GM23338 (cell line): ENCODE results near the gene HDHD2. TPM values are rescaled to one million over a fixed set of nuclear protein-coding genes. Genes with fewer than 3 reads are reported as not detected.

ENCODE experiments used
- ATAC-seq: fragments of 200-7000 bp; cut with Tn5 transposase; 3 replicates; pipeline ENCODE4 v1.9.1; 2020
- DNase-seq: peaks from one replicate; pipeline ENCODE4 v3.0.0-alpha.2; 2015; ENCODE audit warnings: low spot score
- H2AFZ ChIP-seq: fragments of 200-600 bp; sonication (generic); 2 replicates; pipeline ENCODE4 v1.8.0; 2016; ENCODE audit warnings: antibody characterized with exemption, mild to moderate bottlenecking, moderate library complexity
- H3F3A ChIP-seq: fragments of 200-600 bp; sonication (generic); replicated peaks from 2 replicates; pipeline ENCODE4 v1.8.0; 2017; ENCODE audit warnings: antibody characterized with exemption, mixed run types, low read depth
- H3K27ac ChIP-seq: fragments of 200-600 bp; sonication (generic); 2 replicates; pipeline ENCODE4 v1.6.1; 2016; ENCODE audit warnings: low read depth
- H3K27me3 ChIP-seq: fragments of 200-600 bp; sonication (generic); 2 replicates; pipeline ENCODE4 v1.8.0; 2016; ENCODE audit warnings: mild to moderate bottlenecking, mixed run types, moderate library complexity; ENCODE audit not compliant: insufficient read depth
- H3K36me3 ChIP-seq: fragments of 200-600 bp; sonication (generic); 2 replicates; pipeline ENCODE4 v1.8.0; 2016; ENCODE audit warnings: mild to moderate bottlenecking; ENCODE audit not compliant: insufficient read depth
- H3K4me1 ChIP-seq: fragments of 200-600 bp; sonication (generic); 2 replicates; pipeline ENCODE4 v1.8.0; 2016; ENCODE audit warnings: mild to moderate bottlenecking, moderate library complexity; ENCODE audit not compliant: insufficient read depth
- H3K4me2 ChIP-seq: fragments of 200-600 bp; sonication (generic); 2 replicates; pipeline ENCODE4 v1.7.1; 2017; ENCODE audit warnings: mixed run types
- H3K4me3 ChIP-seq: fragments of 200-600 bp; sonication (generic); 2 replicates; pipeline ENCODE4 v1.6.1; 2016; ENCODE audit warnings: mixed run types
- H3K79me2 ChIP-seq: fragments of 200-600 bp; sonication (generic); replicated peaks from 2 replicates; pipeline ENCODE4 v1.8.0; 2017; ENCODE audit warnings: mild to moderate bottlenecking; ENCODE audit not compliant: insufficient read depth
- H3K9me2 ChIP-seq: fragments of 200-600 bp; sonication (generic); 2 replicates; pipeline ENCODE4 v1.8.0; 2017; ENCODE audit not compliant: insufficient read depth
- H4K20me1 ChIP-seq: fragments of 200-600 bp; sonication (generic); replicated peaks from 2 replicates; pipeline ENCODE4 v1.8.0; 2017; ENCODE audit warnings: mild to moderate bottlenecking; ENCODE audit not compliant: insufficient read depth
- H3K27ac Mint-ChIP-seq: 2 replicates; pipeline ENCODE4 v1.8.0; 2020; ENCODE audit warnings: inconsistent platforms, mild to moderate bottlenecking, moderate library complexity, mixed read lengths
- H3K27me3 Mint-ChIP-seq: 3 replicates; pipeline ENCODE4 v1.8.0; 2022; ENCODE audit warnings: low read depth, mild to moderate bottlenecking, moderate library complexity, mixed read lengths, inconsistent platforms; ENCODE audit not compliant: insufficient read depth, poor library complexity
- H3K36me3 Mint-ChIP-seq: 3 replicates; pipeline ENCODE4 v1.8.0; 2021; ENCODE audit warnings: low read depth, mild to moderate bottlenecking, inconsistent platforms, moderate library complexity, mixed read lengths
- H3K4me1 Mint-ChIP-seq: 3 replicates; pipeline ENCODE4 v1.8.0; 2020; ENCODE audit warnings: mild to moderate bottlenecking, inconsistent platforms, mixed read lengths
- H3K4me3 Mint-ChIP-seq: 3 replicates; pipeline ENCODE4 v1.8.0; 2021; ENCODE audit warnings: moderate library complexity, mild to moderate bottlenecking, inconsistent platforms, mixed read lengths
- H3K9me3 Mint-ChIP-seq: 3 replicates; pipeline ENCODE4 v1.8.0; 2020; ENCODE audit warnings: moderate library complexity, mild to moderate bottlenecking, inconsistent platforms, mixed read lengths
- CREB1 ChIP-seq: fragments of 250-450 bp; sonication (Bioruptor Pico); IDR thresholded peaks from 2 replicates; pipeline ENCODE4 v1.5.0; 2020; ENCODE audit warnings: low read depth, mild to moderate bottlenecking, moderate library complexity
- EZH2 ChIP-seq: fragments of 200-600 bp; sonication (generic); IDR thresholded peaks from one replicate; pipeline ENCODE4 v1.8.0; 2017; ENCODE audit warnings: antibody characterized with exemption, mild to moderate bottlenecking, low read depth; ENCODE audit not compliant: unreplicated experiment
- NANOG ChIP-seq: IDR thresholded peaks from 2 replicates; pipeline ENCODE4 v1.6.1; 2016; ENCODE audit warnings: antibody characterized with exemption, borderline replicate concordance
- POLR2AphosphoS5 ChIP-seq: IDR thresholded peaks from 2 replicates; pipeline ENCODE4 v1.6.1; 2016; ENCODE audit warnings: antibody characterized with exemption, low read depth
- STAT1 ChIP-seq: IDR thresholded peaks from one replicate; pipeline ENCODE4 v1.6.1; 2016; ENCODE audit warnings: antibody characterized with exemption; ENCODE audit not compliant: unreplicated experiment
- polyA plus RNA-seq: library from polyadenylated mRNA; unstranded; fragments of >200 nt; fragmentation: Nextera tagmentation; extraction: Ambion mirVana; gene quantifications from 2 replicates; pipeline ENCODE4 v1.2.1, GENCODE V29; 2016
- total RNA-seq: library from RNA; depleted of rRNA; stranded (reverse); fragments of >200 nt; shearing (Covaris generic); gene quantifications from 2 replicates; pipeline ENCODE4 v1.2.3, GENCODE V29; 2014
- TF ChIP-seq, protein P1 (sequence below), 2 experiments: fragments of 200-600 bp in 1 of 2; sonication (generic) in 1 of 2; conservative IDR thresholded peaks; 2 replicates each; pipeline versions ENCODE4 v1.5.1 to v1.6.1; 2016 to 2017; ENCODE audit warnings: antibody characterized with exemption in 2 of 2, low read depth in 2 of 2, mild to moderate bottlenecking in 2 of 2, moderate library complexity in 1 of 2
- TF ChIP-seq, protein P2 (sequence below): IDR thresholded peaks from one replicate; pipeline ENCODE4 v1.6.1; 2018; ENCODE audit warnings: antibody characterized with exemption; ENCODE audit not compliant: unreplicated experiment
- TF ChIP-seq, protein P3 (sequence below): IDR thresholded peaks from 2 replicates; pipeline ENCODE4 v1.6.1; 2016; ENCODE audit warnings: antibody characterized with exemption

HDHD2 gene
- total and polyA plus RNA-seq, 2 experiments from 2014 or later: 25.9 to 32.2 TPM

DNA sequence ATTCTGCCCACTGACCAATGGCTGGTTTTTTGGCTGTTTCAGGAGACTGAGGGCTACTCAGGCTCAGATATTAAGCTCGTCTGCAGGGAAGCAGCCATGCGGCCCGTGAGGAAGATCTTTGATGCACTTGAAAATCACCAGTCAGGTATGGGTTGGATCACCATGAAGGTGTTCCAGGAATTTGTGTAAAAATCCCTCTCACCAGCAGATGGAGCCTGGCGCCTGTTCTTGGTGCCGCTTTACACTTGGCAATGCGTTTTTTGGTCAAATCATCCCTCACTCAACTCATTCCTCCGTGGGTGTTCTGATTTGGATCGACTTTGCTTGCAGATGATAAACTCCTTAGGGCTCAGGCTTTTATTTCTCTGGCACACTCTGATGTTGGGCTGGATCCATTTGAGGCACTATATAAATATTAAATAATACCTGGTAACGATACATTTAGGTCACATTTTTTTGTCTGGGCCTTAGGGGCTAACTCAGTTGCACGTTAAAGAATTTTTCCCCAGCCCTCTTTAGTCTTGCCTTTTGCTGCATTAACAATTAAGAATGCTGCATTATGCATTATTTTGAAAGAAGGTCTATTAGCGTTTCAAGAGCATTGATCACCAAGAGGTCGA, 50.0 kb downstream of the HDHD2 start:
- Histone ChIP-seq H3K27me3 (no peaks in the 10 kb centered on the region), H3K27ac (0 out of 2 replicates have a peak overlapping the region, but pooled peaks have one; percentile 15), H4K20me1 (no peaks in the 10 kb centered on the region), H3K36me3 (no peaks in the 10 kb centered on the region; the same call in 1 of the 2 replicates), H3K79me2 (no peaks in the 10 kb centered on the region), H3K4me1 (peaks cover 7% of the 10 kb centered on the region), H3K4me2 (no peak overlapping the region; the same call in 1 of the 2 replicates), H3K4me3 (no peak overlapping the region), H2AFZ (no peak overlapping the region), H3F3A (no peaks in the 10 kb centered on the region), H3K9me2 (no peaks in the 10 kb centered on the region)
- Mint-ChIP-seq H3K9me3 (no peaks in the 10 kb centered on the region), H3K4me3 (no peak overlapping the region), H3K4me1 (peaks cover 8% of the 10 kb centered on the region), H3K36me3 (no peaks in the 10 kb centered on the region), H3K27me3 (peaks cover 2% of the 10 kb centered on the region), H3K27ac (no peak overlapping the region)
- DNase-seq (peak; percentile 92), ATAC-seq (peak; percentile 93)
- TF ChIP-seq, protein P1, sequence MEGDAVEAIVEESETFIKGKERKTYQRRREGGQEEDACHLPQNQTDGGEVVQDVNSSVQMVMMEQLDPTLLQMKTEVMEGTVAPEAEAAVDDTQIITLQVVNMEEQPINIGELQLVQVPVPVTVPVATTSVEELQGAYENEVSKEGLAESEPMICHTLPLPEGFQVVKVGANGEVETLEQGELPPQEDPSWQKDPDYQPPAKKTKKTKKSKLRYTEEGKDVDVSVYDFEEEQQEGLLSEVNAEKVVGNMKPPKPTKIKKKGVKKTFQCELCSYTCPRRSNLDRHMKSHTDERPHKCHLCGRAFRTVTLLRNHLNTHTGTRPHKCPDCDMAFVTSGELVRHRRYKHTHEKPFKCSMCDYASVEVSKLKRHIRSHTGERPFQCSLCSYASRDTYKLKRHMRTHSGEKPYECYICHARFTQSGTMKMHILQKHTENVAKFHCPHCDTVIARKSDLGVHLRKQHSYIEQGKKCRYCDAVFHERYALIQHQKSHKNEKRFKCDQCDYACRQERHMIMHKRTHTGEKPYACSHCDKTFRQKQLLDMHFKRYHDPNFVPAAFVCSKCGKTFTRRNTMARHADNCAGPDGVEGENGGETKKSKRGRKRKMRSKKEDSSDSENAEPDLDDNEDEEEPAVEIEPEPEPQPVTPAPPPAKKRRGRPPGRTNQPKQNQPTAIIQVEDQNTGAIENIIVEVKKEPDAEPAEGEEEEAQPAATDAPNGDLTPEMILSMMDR (conservative IDR thresholded peaks at IDR 0.05; ENCODE audit: low read depth in 2 of 2): peak; percentile 79 to 88
- TF ChIP-seq NANOG: no peak

DNA sequence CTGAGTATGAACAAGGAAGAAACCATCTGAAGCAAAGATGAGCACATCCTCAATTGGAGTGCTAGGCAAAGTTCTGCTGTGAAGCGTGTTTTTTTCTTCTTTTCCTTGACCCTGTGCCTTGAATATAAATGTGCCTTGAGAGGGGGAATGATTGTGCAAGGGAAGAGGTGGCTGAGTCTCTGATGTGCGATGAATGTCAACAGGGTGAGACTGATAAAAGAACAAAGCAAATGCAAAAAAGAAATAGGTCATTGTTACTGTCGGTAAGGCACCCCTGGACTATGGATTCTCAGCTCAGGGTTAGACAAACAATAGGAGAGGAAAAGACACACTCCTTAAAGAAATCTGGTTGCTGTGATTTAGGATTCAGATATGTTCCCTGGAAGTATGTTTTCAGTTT, 54.5 kb downstream of the HDHD2 start:
- DNase-seq (no peak), ATAC-seq (no peak)
- no peaks in the 10 kb centered on the region for H3K9me3 Mint-ChIP-seq
- no peaks in the 10 kb centered on the region for H3K36me3 Mint-ChIP-seq
- Histone ChIP-seq H3F3A (no peaks in the 10 kb centered on the region), H3K27ac (no peak overlapping the region), H3K79me2 (no peaks in the 10 kb centered on the region), H3K27me3 (no peaks in the 10 kb centered on the region), H3K4me3 (no peak overlapping the region), H3K4me1 (peaks cover 8% of the 10 kb centered on the region), H3K36me3 (no peaks in the 10 kb centered on the region), H3K9me2 (no peaks in the 10 kb centered on the region), H2AFZ (no peak overlapping the region), H3K4me2 (no peak overlapping the region), H4K20me1 (no peaks in the 10 kb centered on the region)
- no peak overlapping the region for H3K27ac Mint-ChIP-seq
- H3K27me3 Mint-ChIP-seq: peaks cover 2% of the 10 kb centered on the region
- H3K4me3 Mint-ChIP-seq: no peak overlapping the region
- peaks cover 6% of the 10 kb centered on the region; the same call in 2 of the 3 replicates for H3K4me1 Mint-ChIP-seq
- TF ChIP-seq, protein P2, sequence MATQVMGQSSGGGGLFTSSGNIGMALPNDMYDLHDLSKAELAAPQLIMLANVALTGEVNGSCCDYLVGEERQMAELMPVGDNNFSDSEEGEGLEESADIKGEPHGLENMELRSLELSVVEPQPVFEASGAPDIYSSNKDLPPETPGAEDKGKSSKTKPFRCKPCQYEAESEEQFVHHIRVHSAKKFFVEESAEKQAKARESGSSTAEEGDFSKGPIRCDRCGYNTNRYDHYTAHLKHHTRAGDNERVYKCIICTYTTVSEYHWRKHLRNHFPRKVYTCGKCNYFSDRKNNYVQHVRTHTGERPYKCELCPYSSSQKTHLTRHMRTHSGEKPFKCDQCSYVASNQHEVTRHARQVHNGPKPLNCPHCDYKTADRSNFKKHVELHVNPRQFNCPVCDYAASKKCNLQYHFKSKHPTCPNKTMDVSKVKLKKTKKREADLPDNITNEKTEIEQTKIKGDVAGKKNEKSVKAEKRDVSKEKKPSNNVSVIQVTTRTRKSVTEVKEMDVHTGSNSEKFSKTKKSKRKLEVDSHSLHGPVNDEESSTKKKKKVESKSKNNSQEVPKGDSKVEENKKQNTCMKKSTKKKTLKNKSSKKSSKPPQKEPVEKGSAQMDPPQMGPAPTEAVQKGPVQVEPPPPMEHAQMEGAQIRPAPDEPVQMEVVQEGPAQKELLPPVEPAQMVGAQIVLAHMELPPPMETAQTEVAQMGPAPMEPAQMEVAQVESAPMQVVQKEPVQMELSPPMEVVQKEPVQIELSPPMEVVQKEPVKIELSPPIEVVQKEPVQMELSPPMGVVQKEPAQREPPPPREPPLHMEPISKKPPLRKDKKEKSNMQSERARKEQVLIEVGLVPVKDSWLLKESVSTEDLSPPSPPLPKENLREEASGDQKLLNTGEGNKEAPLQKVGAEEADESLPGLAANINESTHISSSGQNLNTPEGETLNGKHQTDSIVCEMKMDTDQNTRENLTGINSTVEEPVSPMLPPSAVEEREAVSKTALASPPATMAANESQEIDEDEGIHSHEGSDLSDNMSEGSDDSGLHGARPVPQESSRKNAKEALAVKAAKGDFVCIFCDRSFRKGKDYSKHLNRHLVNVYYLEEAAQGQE: no peak
- no peak for TF ChIP-seq NANOG
- TF ChIP-seq EZH2: no peak
- TF ChIP-seq, protein P3, sequence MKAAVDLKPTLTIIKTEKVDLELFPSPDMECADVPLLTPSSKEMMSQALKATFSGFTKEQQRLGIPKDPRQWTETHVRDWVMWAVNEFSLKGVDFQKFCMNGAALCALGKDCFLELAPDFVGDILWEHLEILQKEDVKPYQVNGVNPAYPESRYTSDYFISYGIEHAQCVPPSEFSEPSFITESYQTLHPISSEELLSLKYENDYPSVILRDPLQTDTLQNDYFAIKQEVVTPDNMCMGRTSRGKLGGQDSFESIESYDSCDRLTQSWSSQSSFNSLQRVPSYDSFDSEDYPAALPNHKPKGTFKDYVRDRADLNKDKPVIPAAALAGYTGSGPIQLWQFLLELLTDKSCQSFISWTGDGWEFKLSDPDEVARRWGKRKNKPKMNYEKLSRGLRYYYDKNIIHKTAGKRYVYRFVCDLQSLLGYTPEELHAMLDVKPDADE: no peak
- TF ChIP-seq CREB1: no peak
- no peak for TF ChIP-seq POLR2AphosphoS5
- TF ChIP-seq STAT1: no peak
